HCT116 (cell line): ENCODE data around the gene OR2AG2. TPM values are rescaled to one million over a fixed set of nuclear protein-coding genes. Genes with fewer than 3 reads are reported as not detected.
"Not testable (repeated sequence)": the region's sequence is repeated elsewhere in the genome, so short reads cannot be mapped to it uniquely, and the experiment has no call there.

Source experiments
- ATAC-seq: fragments of 200-7000 bp; cut with Tn5 transposase; 2 replicates; pipeline ENCODE4 v1.9.1; 2020; ENCODE audit warnings: mild to moderate bottlenecking, moderate library complexity
- BruUV-seq: library from RNA; stranded (reverse); fragments of 400-500 nt; replicated peaks from 2 replicates; lab custom pipeline; 2021; lab: Mats Ljungman, UMichigan
- CTCF ChIA-PET: fragments of 300-600 bp; sonication (Branson Sonifier 250); formaldehyde crosslinking; loops from one replicate; lab custom pipeline; 2021; ENCODE audit warnings: antibody characterized with exemption; lab: Charles Lee
- POLR2A ChIA-PET: fragments of 300-600, 350-600 bp; sonication (Branson Sonifier 250); formaldehyde crosslinking; loops from one replicate; lab custom pipeline; 2021; ENCODE audit warnings: antibody characterized with exemption; lab: Charles Lee
- RAD21 ChIA-PET, 2 experiments: fragments of 300-600 bp; sonication (Branson Sonifier 250); formaldehyde crosslinking; loops; one replicate each; lab custom pipeline; 2023; ENCODE audit warnings: low total read pairs in 2 of 2; ENCODE audit not compliant: uncharacterized antibody in 2 of 2, unreplicated experiment in 2 of 2, low non-redundant PET in 1 of 2; lab: Charles Lee
- DNase-seq: peaks from one replicate; pipeline ENCODE4 v3.0.0-alpha.2; 2010; ENCODE audit warnings: low read depth, low spot score
- H2AFZ ChIP-seq: fragments of 200-600 bp; shearing (Covaris generic), sonication (generic); 2 replicates; pipeline ENCODE4 v1.6.1; 2017; ENCODE audit warnings: low read depth, mixed run types, mixed read lengths, antibody characterized with exemption, low read length; ENCODE audit not compliant: poor library complexity, severe bottlenecking
- H3K27ac ChIP-seq: 2 replicates; pipeline ENCODE4 v1.5.1; 2012; ENCODE audit warnings: low read depth, low read length
- H3K27me3 ChIP-seq: fragments of 200-600 bp; sonication (generic); 2 replicates; pipeline ENCODE4 v1.6.1; 2016; ENCODE audit warnings: mixed run types, low read length, mixed read lengths; ENCODE audit not compliant: insufficient read depth
- H3K36me3 ChIP-seq, 2 experiments: fragments of 200-500 bp in 1 of 2; fragments of 200-600 bp in 1 of 2; sonication (Bioruptor generic) in 1 of 2; sonication (generic) in 1 of 2; 2 replicates each; pipeline versions ENCODE4 v1.5.1 to v1.6.1; 2014 to 2016; ENCODE audit warnings: low read length in 2 of 2, inconsistent platforms in 1 of 2, mixed read lengths in 1 of 2, mixed run types in 1 of 2; ENCODE audit not compliant: insufficient read depth in 2 of 2, control insufficient read depth in 1 of 2
- H3K4me1 ChIP-seq, 2 experiments: fragments of 200-600 bp in 1 of 2; sonication (generic) in 1 of 2; 2 replicates each; pipeline versions ENCODE4 v1.5.1 to v1.6.1; 2012 to 2017; ENCODE audit warnings: low read length in 2 of 2, inconsistent platforms in 1 of 2, mild to moderate bottlenecking in 1 of 2, mixed read lengths in 1 of 2, mixed run types in 1 of 2, moderate library complexity in 1 of 2; ENCODE audit not compliant: insufficient read depth in 2 of 2, control insufficient read depth in 1 of 2
- H3K4me2 ChIP-seq: fragments of 200-600 bp; sonication (generic); 2 replicates; pipeline ENCODE4 v1.6.1; 2017; ENCODE audit warnings: mixed run types, low read length, mixed read lengths
- H3K4me3 ChIP-seq, 2 experiments: fragments of 200-600 bp in 1 of 2; sonication (generic) in 1 of 2; replicated peaks in 1 of 2; 2 replicates each; pipeline ENCODE4 v1.5.1; 2011 to 2016; ENCODE audit warnings: low read length in 2 of 2, control low read depth in 1 of 2, low read depth in 1 of 2, mild to moderate bottlenecking in 1 of 2, mixed read lengths in 1 of 2, mixed run types in 1 of 2
- H3K79me2 ChIP-seq: fragments of 200-600 bp; sonication (generic); 2 replicates; pipeline ENCODE4 v1.6.1; 2017; ENCODE audit warnings: mild to moderate bottlenecking, mixed run types, low read length, moderate library complexity, mixed read lengths; ENCODE audit not compliant: insufficient read depth
- H3K9ac ChIP-seq: fragments of 200-600 bp; sonication (generic); 2 replicates; pipeline ENCODE4 v1.6.1; 2016; ENCODE audit warnings: low read length, mixed read lengths
- H3K9me2 ChIP-seq: fragments of 200-600 bp; sonication (generic), shearing (Covaris generic); 2 replicates; pipeline ENCODE4 v1.6.1; 2017; ENCODE audit warnings: mixed run types, mild to moderate bottlenecking, moderate library complexity; ENCODE audit not compliant: insufficient read depth
- H3K9me3 ChIP-seq, 2 experiments: fragments of 200-500 bp in 1 of 2; fragments of 200-600 bp in 1 of 2; sonication (Bioruptor generic) in 1 of 2; sonication (generic) in 1 of 2; 2 replicates each; pipeline ENCODE4 v1.6.1; 2014 to 2017; ENCODE audit warnings: low read length in 2 of 2, mixed read lengths in 2 of 2, inconsistent platforms in 1 of 2, low read depth in 1 of 2, mild to moderate bottlenecking in 1 of 2, mixed run types in 1 of 2, moderate library complexity in 1 of 2; ENCODE audit not compliant: control insufficient read depth in 1 of 2, insufficient read depth in 1 of 2
- H4K20me1 ChIP-seq: fragments of 200-600 bp; sonication (generic), shearing (Covaris generic); 2 replicates; pipeline ENCODE4 v1.6.1; 2017; ENCODE audit warnings: mixed run types, mild to moderate bottlenecking, moderate library complexity; ENCODE audit not compliant: insufficient read depth
- CTCF ChIP-seq, 3 experiments: fragments of 200-600 bp in 1 of 3; sonication (generic) in 1 of 3; IDR thresholded peaks in 2 of 3; conservative IDR thresholded peaks in 1 of 3; 2 replicates each; pipeline ENCODE4 v1.5.1; 2012 to 2017; ENCODE audit warnings: low read depth in 2 of 3, low read length in 2 of 3, antibody characterized with exemption in 1 of 3, borderline replicate concordance in 1 of 3, control low read depth in 1 of 3, mild to moderate bottlenecking in 1 of 3, mixed read lengths in 1 of 3, mixed run types in 1 of 3, moderate library complexity in 1 of 3; ENCODE audit not compliant: insufficient read depth in 1 of 3
- RAD21 ChIP-seq: IDR thresholded peaks from 2 replicates; pipeline ENCODE4 v1.6.1; 2012; ENCODE audit warnings: low read depth, mild to moderate bottlenecking
- ZNF274 ChIP-seq: fragments of 200-500 bp; sonication (Bioruptor generic); IDR thresholded peaks from 2 replicates; pipeline ENCODE4 v1.6.1; 2014; ENCODE audit warnings: mild to moderate bottlenecking, low read depth, low read length, inconsistent platforms
- intact Hi-C: fragments of 100-400 bp; cut with micrococcal nuclease; formaldehyde crosslinking; loops from 2 replicates; pipeline ENCODE4 v1.10.0; 2022
- total RNA-seq: library from RNA; stranded (reverse); gene quantifications from one replicate; pipeline ENCODE4 v1.2.1, GENCODE V29; 2021; ENCODE audit not compliant: unreplicated experiment

OR2AG2 gene
- total RNA-seq, 1 experiment from 2014 or later: 0.07 TPM

- RAD21 ChIA-PET: interaction anchor here in 1 of 2 experiments (0.5 kb wide), 1 partner anchor 75 kb away, joined by 4 read pairs; no protein-coding TSS in a partner anchor
- Histone ChIP-seq H3K4me2 (no peak overlapping the region), H3K4me1 (no peaks in the 10 kb centered on the region), H2AFZ (no peak overlapping the region), H3K9ac (no peak overlapping the region), H3K79me2 (no peaks in the 10 kb centered on the region), H3K9me3 (no peaks in the 10 kb centered on the region), H3K36me3 (no peaks in the 10 kb centered on the region), H3K27me3 (peaks cover 10% of the 10 kb centered on the region), H4K20me1 (no peaks in the 10 kb centered on the region), H3K27ac (no peak overlapping the region), H3K9me2 (no peaks in the 10 kb centered on the region), H3K4me3 (no peak overlapping the region)
- TF ChIP-seq RAD21 (peak; percentile 54), ZNF274 (no peak), CTCF (IDR thresholded peaks at IDR 0.05 in 2 of 3, conservative IDR thresholded peaks at IDR 0.05 in 1 of 3; ENCODE audit: borderline replicate concordance in 1 of 3, insufficient read depth in 1 of 3, low read depth in 2 of 3, low read length in 2 of 3) (peak; percentile 28 to 94 (median 91); a peak in 5 of 6 replicates)
- ATAC-seq (peak; percentile 94), DNase-seq (peak; percentile 15)
- intact Hi-C loops: loop anchor here (10.0 kb wide), 1 partner anchor 462 kb away; no protein-coding TSS in a partner anchor
- POLR2A ChIA-PET: no interaction called here
- CTCF ChIA-PET: interaction anchor here (0.6 to 2.1 kb wide), 17 partner anchors 9 to 433 kb away, joined by 3 to 9 read pairs (median 4); partner anchors contain the start of genes OR2AG2 and OR6A2
- BruUV-seq: no TSS peak
Measured at GRCh38 chr11:6812390-6813005, 40.7 kb upstream of the OR2AG2 start.

- intact Hi-C loops, BruUV-seq, CTCF ChIA-PET: not testable (repeated sequence)
Measured at GRCh38 chr11:6801075-6801474, 29.3 kb upstream of the OR2AG2 start.

More at GRCh38 chr11:6801075-6801474, 29.3 kb upstream of the OR2AG2 start:
- H3K4me3 ChIP-seq, POLR2A ChIA-PET, H3K36me3 ChIP-seq, H3K27me3 ChIP-seq, H3K4me2 ChIP-seq, RAD21 ChIA-PET, H4K20me1 ChIP-seq, H3K9me3 ChIP-seq, H3K9me2 ChIP-seq, H3K9ac ChIP-seq, H2AFZ ChIP-seq, DNase-seq, H3K4me1 ChIP-seq, ATAC-seq, H3K27ac ChIP-seq, H3K79me2 ChIP-seq: not testable (repeated sequence)
